IMR-90 (cell line): ENCODE data around the gene TSC22D4.

Experiments
- BHLHE40 ChIP-seq: fragments of 150-350 bp; IDR thresholded peaks from 2 replicates; pipeline ENCODE4 v1.6.1; 2016; ENCODE audit warnings: mild to moderate bottlenecking, low read depth, low read length
- CEBPB ChIP-seq: IDR thresholded peaks from 2 replicates; pipeline ENCODE4 v1.6.1; 2012; ENCODE audit warnings: low read depth, low read length, improper control_type of control experiment
- FOS ChIP-seq: fragments of 150-350 bp; IDR thresholded peaks from 2 replicates; pipeline ENCODE4 v1.6.1; 2016; ENCODE audit warnings: low read depth, low read length
- MAFK ChIP-seq: IDR thresholded peaks from 2 replicates; pipeline ENCODE4 v1.6.1; 2012; ENCODE audit warnings: low read depth, low read length, improper control_type of control experiment
- MAZ ChIP-seq: IDR thresholded peaks from 2 replicates; pipeline ENCODE4 v1.6.1; 2012; ENCODE audit warnings: low read depth, mild to moderate bottlenecking, low read length, improper control_type of control experiment, moderate library complexity, borderline replicate concordance
- POLR2A ChIP-seq: IDR thresholded peaks from 2 replicates; pipeline ENCODE4 v1.6.1; 2012; ENCODE audit warnings: mild to moderate bottlenecking, low read depth, low read length
- RAD21 ChIP-seq: IDR thresholded peaks from 2 replicates; pipeline ENCODE4 v1.6.1; 2012; ENCODE audit warnings: low read length, improper control_type of control experiment
- RFX5 ChIP-seq: IDR thresholded peaks from 2 replicates; pipeline ENCODE4 v1.8.0; 2012; ENCODE audit warnings: low read depth, mild to moderate bottlenecking, low read length, moderate library complexity
- SMC3 ChIP-seq: fragments of 150-350 bp; IDR thresholded peaks from 2 replicates; pipeline ENCODE4 v1.6.1; 2016; ENCODE audit warnings: low read depth, mild to moderate bottlenecking, antibody characterized with exemption, low read length, moderate library complexity
- TF ChIP-seq, protein P1 (sequence below): conservative IDR thresholded peaks from 2 replicates; pipeline ENCODE4 v1.5.1; 2012; ENCODE audit warnings: mild to moderate bottlenecking, low read depth, low read length, improper control_type of control experiment
- TF ChIP-seq, protein P2 (sequence below): fragments of 150-350 bp; IDR thresholded peaks from 2 replicates; pipeline ENCODE4 v1.6.1; 2016; ENCODE audit warnings: low read depth, mild to moderate bottlenecking, low read length, moderate library complexity, borderline replicate concordance
- TF ChIP-seq, protein P3 (sequence below): fragments of 150-350 bp; IDR thresholded peaks from 2 replicates; pipeline ENCODE4 v1.6.1; 2017; ENCODE audit warnings: mild to moderate bottlenecking, antibody characterized with exemption, low read length, low read depth

DNA sequence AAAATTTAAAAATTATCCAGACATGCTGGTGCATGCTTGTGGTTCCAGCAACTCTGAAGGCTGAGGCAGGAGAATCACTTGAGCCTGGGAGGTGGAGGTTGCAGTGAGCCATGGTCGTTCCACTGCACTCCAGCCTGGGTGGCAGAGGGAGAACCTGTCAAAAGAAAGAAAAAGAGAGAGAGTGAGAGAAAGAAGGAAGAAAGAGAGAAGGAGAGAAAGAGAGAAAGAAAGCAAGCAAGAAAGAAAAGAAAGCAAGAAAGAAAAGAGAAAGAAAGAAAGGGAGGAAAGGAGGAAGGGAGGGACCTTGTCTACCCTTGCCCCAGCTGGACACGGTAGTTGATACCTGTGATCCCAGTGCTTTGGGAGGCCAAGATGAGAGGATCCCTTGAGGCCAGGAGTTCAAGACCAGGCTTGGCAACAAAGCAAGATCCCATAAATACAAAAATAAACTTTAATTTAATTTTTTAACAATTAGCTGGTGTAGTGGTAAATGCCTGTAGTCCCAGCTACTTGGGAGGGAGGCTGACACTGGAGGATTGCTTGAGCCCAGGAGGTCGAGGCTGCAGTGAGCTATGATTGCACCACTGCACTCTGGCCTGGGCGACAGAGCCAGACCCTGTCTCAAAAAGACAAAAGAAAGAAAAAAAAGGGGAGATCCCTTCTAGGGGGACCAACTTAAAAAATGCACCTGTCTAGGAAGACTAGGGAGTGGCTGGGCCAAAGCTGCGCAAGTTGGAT is 13.9 kb upstream of the TSC22D4 start:
- TF ChIP-seq, protein P1, sequence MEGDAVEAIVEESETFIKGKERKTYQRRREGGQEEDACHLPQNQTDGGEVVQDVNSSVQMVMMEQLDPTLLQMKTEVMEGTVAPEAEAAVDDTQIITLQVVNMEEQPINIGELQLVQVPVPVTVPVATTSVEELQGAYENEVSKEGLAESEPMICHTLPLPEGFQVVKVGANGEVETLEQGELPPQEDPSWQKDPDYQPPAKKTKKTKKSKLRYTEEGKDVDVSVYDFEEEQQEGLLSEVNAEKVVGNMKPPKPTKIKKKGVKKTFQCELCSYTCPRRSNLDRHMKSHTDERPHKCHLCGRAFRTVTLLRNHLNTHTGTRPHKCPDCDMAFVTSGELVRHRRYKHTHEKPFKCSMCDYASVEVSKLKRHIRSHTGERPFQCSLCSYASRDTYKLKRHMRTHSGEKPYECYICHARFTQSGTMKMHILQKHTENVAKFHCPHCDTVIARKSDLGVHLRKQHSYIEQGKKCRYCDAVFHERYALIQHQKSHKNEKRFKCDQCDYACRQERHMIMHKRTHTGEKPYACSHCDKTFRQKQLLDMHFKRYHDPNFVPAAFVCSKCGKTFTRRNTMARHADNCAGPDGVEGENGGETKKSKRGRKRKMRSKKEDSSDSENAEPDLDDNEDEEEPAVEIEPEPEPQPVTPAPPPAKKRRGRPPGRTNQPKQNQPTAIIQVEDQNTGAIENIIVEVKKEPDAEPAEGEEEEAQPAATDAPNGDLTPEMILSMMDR, result no peak
- TF ChIP-seq, protein P2, sequence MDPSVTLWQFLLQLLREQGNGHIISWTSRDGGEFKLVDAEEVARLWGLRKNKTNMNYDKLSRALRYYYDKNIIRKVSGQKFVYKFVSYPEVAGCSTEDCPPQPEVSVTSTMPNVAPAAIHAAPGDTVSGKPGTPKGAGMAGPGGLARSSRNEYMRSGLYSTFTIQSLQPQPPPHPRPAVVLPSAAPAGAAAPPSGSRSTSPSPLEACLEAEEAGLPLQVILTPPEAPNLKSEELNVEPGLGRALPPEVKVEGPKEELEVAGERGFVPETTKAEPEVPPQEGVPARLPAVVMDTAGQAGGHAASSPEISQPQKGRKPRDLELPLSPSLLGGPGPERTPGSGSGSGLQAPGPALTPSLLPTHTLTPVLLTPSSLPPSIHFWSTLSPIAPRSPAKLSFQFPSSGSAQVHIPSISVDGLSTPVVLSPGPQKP, result no peak
- TF ChIP-seq POLR2A (no peak), CEBPB (no peak), RAD21 (no peak), RFX5 (no peak), BHLHE40 (no peak), MAFK (no peak), MAZ (no peak), FOS (no peak), SMC3 (no peak)
- TF ChIP-seq, protein P3, sequence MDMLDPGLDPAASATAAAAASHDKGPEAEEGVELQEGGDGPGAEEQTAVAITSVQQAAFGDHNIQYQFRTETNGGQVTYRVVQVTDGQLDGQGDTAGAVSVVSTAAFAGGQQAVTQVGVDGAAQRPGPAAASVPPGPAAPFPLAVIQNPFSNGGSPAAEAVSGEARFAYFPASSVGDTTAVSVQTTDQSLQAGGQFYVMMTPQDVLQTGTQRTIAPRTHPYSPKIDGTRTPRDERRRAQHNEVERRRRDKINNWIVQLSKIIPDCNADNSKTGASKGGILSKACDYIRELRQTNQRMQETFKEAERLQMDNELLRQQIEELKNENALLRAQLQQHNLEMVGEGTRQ, result no peak
